ENCODE data around the gene CTSC.

DNA sequence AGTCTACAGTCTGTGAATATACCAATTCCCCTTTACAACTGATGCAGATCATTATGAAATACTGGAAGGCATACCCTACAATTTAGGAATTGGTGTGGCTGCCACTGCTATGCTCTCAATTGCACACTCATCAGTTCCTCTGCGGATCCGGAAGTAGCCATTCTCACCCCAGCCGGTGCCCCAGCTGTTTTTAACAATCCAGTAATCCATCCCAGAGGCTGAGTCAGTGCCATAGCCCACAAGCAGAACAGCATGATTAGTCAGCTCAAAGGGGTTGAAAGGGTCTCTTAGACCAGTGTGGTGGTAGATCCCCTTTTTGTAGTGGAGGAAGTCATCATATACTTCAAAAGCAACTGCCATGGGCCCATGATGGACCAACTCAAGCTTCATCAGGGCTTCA lies 43.6 kb downstream of the CTSC start:
- no peak for TF ChIP-seq POLR2A (IDR thresholded peaks at IDR 0.05)
- TF ChIP-seq, protein P1, sequence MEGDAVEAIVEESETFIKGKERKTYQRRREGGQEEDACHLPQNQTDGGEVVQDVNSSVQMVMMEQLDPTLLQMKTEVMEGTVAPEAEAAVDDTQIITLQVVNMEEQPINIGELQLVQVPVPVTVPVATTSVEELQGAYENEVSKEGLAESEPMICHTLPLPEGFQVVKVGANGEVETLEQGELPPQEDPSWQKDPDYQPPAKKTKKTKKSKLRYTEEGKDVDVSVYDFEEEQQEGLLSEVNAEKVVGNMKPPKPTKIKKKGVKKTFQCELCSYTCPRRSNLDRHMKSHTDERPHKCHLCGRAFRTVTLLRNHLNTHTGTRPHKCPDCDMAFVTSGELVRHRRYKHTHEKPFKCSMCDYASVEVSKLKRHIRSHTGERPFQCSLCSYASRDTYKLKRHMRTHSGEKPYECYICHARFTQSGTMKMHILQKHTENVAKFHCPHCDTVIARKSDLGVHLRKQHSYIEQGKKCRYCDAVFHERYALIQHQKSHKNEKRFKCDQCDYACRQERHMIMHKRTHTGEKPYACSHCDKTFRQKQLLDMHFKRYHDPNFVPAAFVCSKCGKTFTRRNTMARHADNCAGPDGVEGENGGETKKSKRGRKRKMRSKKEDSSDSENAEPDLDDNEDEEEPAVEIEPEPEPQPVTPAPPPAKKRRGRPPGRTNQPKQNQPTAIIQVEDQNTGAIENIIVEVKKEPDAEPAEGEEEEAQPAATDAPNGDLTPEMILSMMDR (IDR thresholded peaks at IDR 0.05 in 4 of 5, conservative IDR thresholded peaks at IDR 0.05 in 1 of 5) = no peak
